ENCODE data around the gene YJU2. TPM values are rescaled to one million over a fixed set of nuclear protein-coding genes. Genes with fewer than 3 reads are reported as not detected.
A peak's percentile ranks its signal among the peaks of the same experiment; 100 is the strongest.
"Not testable (repeated sequence)": the region's sequence is repeated elsewhere in the genome, so short reads cannot be mapped to it uniquely, and the experiment has no call there.

YJU2 gene
- total RNA-seq, 1 donor from 2014 or later: 21.7 TPM

- H3K27me3 Mint-ChIP-seq (ENCODE audit: unreplicated experiment): no peaks in the 10 kb centered on the region
- peaks cover 8% of the 10 kb centered on the region for H3K4me1 Mint-ChIP-seq (ENCODE audit: unreplicated experiment)
- peak within 1 kb of the TSS; percentile 81 for H3K27ac Mint-ChIP-seq (ENCODE audit: unreplicated experiment)
- TF ChIP-seq CTCF (IDR thresholded peaks at IDR 0.05): no peak
- H3K36me3 Mint-ChIP-seq (ENCODE audit: unreplicated experiment): no peaks in the 10 kb centered on the region
- H3K4me3 Mint-ChIP-seq (ENCODE audit: unreplicated experiment): no peak within 1 kb of the TSS
- DNase-seq (ENCODE audit: extremely low spot score, unreplicated experiment): peak; percentile 88
- H3K9me3 Mint-ChIP-seq (ENCODE audit: unreplicated experiment): no peaks in the 10 kb centered on the region
Measured at GRCh38 chr19:4229179-4229931, 17.5 kb upstream of the YJU2 start, which contains the start of gene EBI3. EBI3 (plus strand) TSS chr19:4229523; CDS start chr19:4229551, 28 bp downstream.

GRCh38 chr19:4230237-4230636, 16.6 kb upstream of the YJU2 start:
- not testable (repeated sequence) for H3K27me3 Mint-ChIP-seq (ENCODE audit: unreplicated experiment); H3K4me3 Mint-ChIP-seq (ENCODE audit: unreplicated experiment); H3K4me1 Mint-ChIP-seq (ENCODE audit: unreplicated experiment); H3K36me3 Mint-ChIP-seq (ENCODE audit: unreplicated experiment); DNase-seq (ENCODE audit: extremely low spot score, unreplicated experiment); H3K9me3 Mint-ChIP-seq (ENCODE audit: unreplicated experiment); H3K27ac Mint-ChIP-seq (ENCODE audit: unreplicated experiment)

DNA sequence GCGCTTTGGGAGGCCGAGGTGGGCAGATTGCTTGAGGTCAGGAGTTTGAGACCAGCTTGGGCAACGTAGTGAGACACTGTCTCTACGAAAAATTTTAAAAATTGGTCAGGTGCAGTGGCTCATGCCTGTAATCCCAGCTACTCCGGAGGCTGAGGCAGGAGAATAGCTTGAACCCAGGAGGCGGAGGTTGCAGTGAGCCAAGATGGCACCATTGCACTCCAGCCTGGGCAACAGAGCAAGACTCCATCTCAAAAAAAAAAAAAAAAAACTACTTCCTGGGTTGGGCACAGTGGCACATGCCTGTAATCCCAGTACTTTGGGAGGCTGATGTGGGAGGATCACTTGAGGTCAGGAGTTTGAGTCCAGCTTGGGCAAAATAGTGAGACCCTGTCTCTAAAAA, 15.4 kb upstream of the YJU2 start:
- not testable (repeated sequence) for H3K27me3 Mint-ChIP-seq (ENCODE audit: unreplicated experiment); H3K36me3 Mint-ChIP-seq (ENCODE audit: unreplicated experiment); H3K27ac Mint-ChIP-seq (ENCODE audit: unreplicated experiment); H3K9me3 Mint-ChIP-seq (ENCODE audit: unreplicated experiment); H3K4me1 Mint-ChIP-seq (ENCODE audit: unreplicated experiment); H3K4me3 Mint-ChIP-seq (ENCODE audit: unreplicated experiment); DNase-seq (ENCODE audit: extremely low spot score, unreplicated experiment)

GRCh38 chr19:4232139-4232538, 14.7 kb upstream of the YJU2 start:
- not testable (repeated sequence) for H3K4me1 Mint-ChIP-seq (ENCODE audit: unreplicated experiment)

DNA sequence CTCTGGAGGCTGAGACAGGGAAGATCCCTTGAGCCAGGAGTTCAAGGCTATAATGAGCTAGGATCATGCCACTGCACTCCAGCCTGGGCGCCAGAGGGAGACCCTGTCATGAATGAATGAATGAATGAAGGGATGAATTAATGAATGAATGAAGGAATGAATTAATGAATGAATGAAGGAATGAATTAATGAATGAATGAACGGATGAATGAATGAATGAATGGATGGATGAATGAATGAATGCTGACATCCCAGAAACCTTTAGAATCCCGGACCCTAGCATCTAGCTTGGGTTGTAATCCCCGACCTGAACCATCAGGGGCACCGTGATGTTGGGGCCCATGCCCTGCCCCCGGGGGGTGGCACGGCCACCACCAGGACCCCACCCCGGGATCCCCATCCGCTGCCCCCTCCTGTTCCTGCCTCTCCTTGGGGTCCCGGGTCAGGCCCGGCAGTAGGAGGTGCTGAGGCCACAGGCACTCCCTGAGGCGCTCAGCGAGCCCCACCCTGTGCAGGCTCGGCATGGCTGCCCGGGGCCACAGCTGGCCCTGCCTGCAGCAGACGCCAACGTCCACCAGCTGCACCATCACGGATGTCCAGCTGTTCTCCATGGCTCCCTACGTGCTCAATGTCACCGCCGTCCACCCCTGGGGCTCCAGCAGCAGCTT, 14.1 kb upstream of the YJU2 start:
- DNase-seq (ENCODE audit: extremely low spot score, unreplicated experiment): no peak
- H3K36me3 Mint-ChIP-seq (ENCODE audit: unreplicated experiment): no peaks in the 10 kb centered on the region
- H3K4me3 Mint-ChIP-seq (ENCODE audit: unreplicated experiment): no peak overlapping the region
- TF ChIP-seq CTCF (IDR thresholded peaks at IDR 0.05): no peak
- no peaks in the 10 kb centered on the region for H3K27me3 Mint-ChIP-seq (ENCODE audit: unreplicated experiment)
- H3K4me1 Mint-ChIP-seq (ENCODE audit: unreplicated experiment): peaks cover 8% of the 10 kb centered on the region
- no peak overlapping the region for H3K27ac Mint-ChIP-seq (ENCODE audit: unreplicated experiment)
- H3K9me3 Mint-ChIP-seq (ENCODE audit: unreplicated experiment): no peaks in the 10 kb centered on the region

More at GRCh38 chr19:4232139-4232538, 14.7 kb upstream of the YJU2 start:
- not testable (repeated sequence) for DNase-seq (ENCODE audit: extremely low spot score, unreplicated experiment); H3K4me3 Mint-ChIP-seq (ENCODE audit: unreplicated experiment); H3K36me3 Mint-ChIP-seq (ENCODE audit: unreplicated experiment); H3K27ac Mint-ChIP-seq (ENCODE audit: unreplicated experiment); H3K27me3 Mint-ChIP-seq (ENCODE audit: unreplicated experiment); H3K9me3 Mint-ChIP-seq (ENCODE audit: unreplicated experiment)

DNA sequence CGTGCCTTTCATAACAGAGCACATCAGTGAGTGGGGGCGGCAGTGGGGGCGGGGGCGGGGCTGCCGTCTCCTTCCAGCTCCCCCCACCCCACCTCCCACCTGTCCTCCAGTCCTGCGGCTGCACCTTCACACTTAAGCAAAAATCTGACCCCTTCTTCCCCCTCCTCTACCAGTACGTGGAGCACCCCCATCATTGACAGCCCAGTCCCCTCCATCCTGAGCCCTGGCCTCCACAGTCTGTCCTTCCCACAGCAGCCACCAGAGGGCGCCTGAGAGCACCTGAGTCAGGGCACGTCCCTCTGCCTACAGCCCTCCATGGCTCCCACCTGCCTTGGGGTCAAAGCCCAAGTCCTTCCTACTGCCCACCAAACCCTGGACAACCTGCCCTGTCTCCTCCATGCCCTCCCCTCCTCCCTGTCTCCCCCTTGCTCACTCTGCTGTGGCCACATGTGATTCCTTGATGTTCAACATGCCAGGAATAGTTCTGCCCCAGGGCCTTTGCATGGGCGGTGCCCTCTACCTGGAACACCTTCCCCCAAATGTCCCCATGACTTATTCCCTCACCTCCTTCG, 13.5 kb upstream of the YJU2 start:
- peak; percentile 66 for TF ChIP-seq CTCF (IDR thresholded peaks at IDR 0.05)
- DNase-seq (ENCODE audit: extremely low spot score, unreplicated experiment): peak; percentile 88
- Mint-ChIP-seq H3K27me3 (ENCODE audit: unreplicated experiment) (no peaks in the 10 kb centered on the region), H3K36me3 (ENCODE audit: unreplicated experiment) (no peaks in the 10 kb centered on the region), H3K27ac (ENCODE audit: unreplicated experiment) (no peak overlapping the region), H3K9me3 (ENCODE audit: unreplicated experiment) (no peaks in the 10 kb centered on the region), H3K4me1 (ENCODE audit: unreplicated experiment) (peaks cover 8% of the 10 kb centered on the region), H3K4me3 (ENCODE audit: unreplicated experiment) (no peak overlapping the region)
